ENCODE data around the gene CHSY1.
"Not testable (repeated sequence)": the region's sequence is repeated elsewhere in the genome, so short reads cannot be mapped to it uniquely, and the experiment has no call there.

CHSY1 gene

GRCh38 chr15:101225658-101226057, 26.2 kb downstream of the CHSY1 start:
- DNase-seq (ENCODE audit: low read depth, low spot score) = no peak
- no peaks in the 10 kb centered on the region for H3K27me3 ChIP-seq (ENCODE audit: insufficient read depth, insufficient read length)
- H3K9ac ChIP-seq (ENCODE audit: insufficient read length, low read depth) = no peak overlapping the region
- H3K4me3 ChIP-seq (ENCODE audit: insufficient read length, low read depth) = no peak overlapping the region
- H3K4me1 ChIP-seq (ENCODE audit: insufficient read depth, insufficient read length) = no peaks in the 10 kb centered on the region
- no peak for TF ChIP-seq YY1 (IDR thresholded peaks at IDR 0.05; ENCODE audit: insufficient read depth, insufficient read length)
- no peak for TF ChIP-seq ZNF274 (IDR thresholded peaks at IDR 0.05; ENCODE audit: low read depth, low read length)
- no peak for TF ChIP-seq SUZ12 (IDR thresholded peaks at IDR 0.05; ENCODE audit: extremely low read depth, insufficient read depth, insufficient read length)
- H3K9me3 ChIP-seq (ENCODE audit: insufficient read depth, low read length) = peaks cover 8% of the 10 kb centered on the region; the same call in 1 of the 2 replicates
- peaks cover 53% of the 10 kb centered on the region for H3K36me3 ChIP-seq (ENCODE audit: insufficient read depth, insufficient read length, low read length)

GRCh38 chr15:101221902-101222301, 29.9 kb downstream of the CHSY1 start:
- Histone ChIP-seq H3K4me1 (ENCODE audit: insufficient read depth, insufficient read length) (no peaks in the 10 kb centered on the region), H3K27me3 (ENCODE audit: insufficient read depth, insufficient read length) (no peaks in the 10 kb centered on the region), H3K9me3 (ENCODE audit: insufficient read depth, low read length) (no peaks in the 10 kb centered on the region), H3K4me3 (ENCODE audit: insufficient read length, low read depth) (no peak overlapping the region), H3K9ac (ENCODE audit: insufficient read length, low read depth) (no peak overlapping the region), H3K36me3 (ENCODE audit: insufficient read depth, insufficient read length, low read length) (peaks cover 60% of the 10 kb centered on the region)
- no peak for TF ChIP-seq SUZ12 (IDR thresholded peaks at IDR 0.05; ENCODE audit: extremely low read depth, insufficient read depth, insufficient read length)
- no peak for TF ChIP-seq YY1 (IDR thresholded peaks at IDR 0.05; ENCODE audit: insufficient read depth, insufficient read length)
- no peak for TF ChIP-seq ZNF274 (IDR thresholded peaks at IDR 0.05; ENCODE audit: low read depth, low read length)
- DNase-seq (ENCODE audit: low read depth, low spot score) = no peak

- DNase-seq (ENCODE audit: low read depth, low spot score) = no peak
- Histone ChIP-seq H3K9me3 (ENCODE audit: insufficient read depth, low read length) (no peaks in the 10 kb centered on the region), H3K9ac (ENCODE audit: insufficient read length, low read depth) (no peak overlapping the region), H3K36me3 (ENCODE audit: insufficient read depth, insufficient read length, low read length) (peaks cover 48% of the 10 kb centered on the region), H3K4me3 (ENCODE audit: insufficient read length, low read depth) (no peak overlapping the region), H3K27me3 (ENCODE audit: insufficient read depth, insufficient read length) (no peaks in the 10 kb centered on the region), H3K4me1 (ENCODE audit: insufficient read depth, insufficient read length) (no peaks in the 10 kb centered on the region)
- no peak for TF ChIP-seq SUZ12 (IDR thresholded peaks at IDR 0.05; ENCODE audit: extremely low read depth, insufficient read depth, insufficient read length)
These were observed 31.8 kb downstream of the CHSY1 start for GRCh38 chr15:101220060-101220459.

- no peak for DNase-seq (ENCODE audit: low read depth, low spot score)
- Histone ChIP-seq H3K27me3 (ENCODE audit: insufficient read depth, insufficient read length) (no peaks in the 10 kb centered on the region), H3K9ac (ENCODE audit: insufficient read length, low read depth) (no peak overlapping the region), H3K9me3 (ENCODE audit: insufficient read depth, low read length) (no peaks in the 10 kb centered on the region), H3K36me3 (ENCODE audit: insufficient read depth, insufficient read length, low read length) (peaks cover 46% of the 10 kb centered on the region), H3K4me3 (ENCODE audit: insufficient read length, low read depth) (no peak overlapping the region), H3K4me1 (ENCODE audit: insufficient read depth, insufficient read length) (no peaks in the 10 kb centered on the region)
- TF ChIP-seq SUZ12 (IDR thresholded peaks at IDR 0.05; ENCODE audit: extremely low read depth, insufficient read depth, insufficient read length) = no peak
- TF ChIP-seq ZNF274 (IDR thresholded peaks at IDR 0.05; ENCODE audit: low read depth, low read length) = no peak
- no peak for TF ChIP-seq YY1 (IDR thresholded peaks at IDR 0.05; ENCODE audit: insufficient read depth, insufficient read length)
These were observed 32.4 kb downstream of the CHSY1 start for GRCh38 chr15:101219441-101219840.

- H3K4me1 ChIP-seq (ENCODE audit: insufficient read depth, insufficient read length) = no peaks in the 10 kb centered on the region
- no peak overlapping the region for H3K4me3 ChIP-seq (ENCODE audit: insufficient read length, low read depth)
- H3K9ac ChIP-seq (ENCODE audit: insufficient read length, low read depth) = no peak overlapping the region
- no peak for TF ChIP-seq ZNF274 (IDR thresholded peaks at IDR 0.05; ENCODE audit: low read depth, low read length)
- H3K27me3 ChIP-seq (ENCODE audit: insufficient read depth, insufficient read length) = no peaks in the 10 kb centered on the region
- H3K9me3 ChIP-seq (ENCODE audit: insufficient read depth, low read length) = no peaks in the 10 kb centered on the region
- peaks cover 41% of the 10 kb centered on the region for H3K36me3 ChIP-seq (ENCODE audit: insufficient read depth, insufficient read length, low read length)
- DNase-seq (ENCODE audit: low read depth, low spot score) = no peak
These were observed 34.4 kb downstream of the CHSY1 start for GRCh38 chr15:101217446-101217845.

GRCh38 chr15:101216100-101216499, 35.7 kb downstream of the CHSY1 start:
- Histone ChIP-seq H3K4me1 (ENCODE audit: insufficient read depth, insufficient read length) (no peaks in the 10 kb centered on the region), H3K9me3 (ENCODE audit: insufficient read depth, low read length) (no peaks in the 10 kb centered on the region), H3K36me3 (ENCODE audit: insufficient read depth, insufficient read length, low read length) (peaks cover 38% of the 10 kb centered on the region), H3K9ac (ENCODE audit: insufficient read length, low read depth) (no peak overlapping the region), H3K4me3 (ENCODE audit: insufficient read length, low read depth) (no peak overlapping the region), H3K27me3 (ENCODE audit: insufficient read depth, insufficient read length) (no peaks in the 10 kb centered on the region)
- DNase-seq (ENCODE audit: low read depth, low spot score) = no peak
- no peak for TF ChIP-seq ZNF274 (IDR thresholded peaks at IDR 0.05; ENCODE audit: low read depth, low read length)

- H3K27me3 ChIP-seq (ENCODE audit: insufficient read depth, insufficient read length) = no peaks in the 10 kb centered on the region
- DNase-seq (ENCODE audit: low read depth, low spot score) = no peak
- H3K9me3 ChIP-seq (ENCODE audit: insufficient read depth, low read length) = no peaks in the 10 kb centered on the region
- TF ChIP-seq YY1 (IDR thresholded peaks at IDR 0.05; ENCODE audit: insufficient read depth, insufficient read length) = no peak
- TF ChIP-seq ZNF274 (IDR thresholded peaks at IDR 0.05; ENCODE audit: low read depth, low read length) = no peak
- no peak for TF ChIP-seq SUZ12 (IDR thresholded peaks at IDR 0.05; ENCODE audit: extremely low read depth, insufficient read depth, insufficient read length)
- H3K9ac ChIP-seq (ENCODE audit: insufficient read length, low read depth) = no peak overlapping the region
- no peaks in the 10 kb centered on the region for H3K4me1 ChIP-seq (ENCODE audit: insufficient read depth, insufficient read length)
- no peak overlapping the region for H3K4me3 ChIP-seq (ENCODE audit: insufficient read length, low read depth)
- H3K36me3 ChIP-seq (ENCODE audit: insufficient read depth, insufficient read length, low read length) = peaks cover 34% of the 10 kb centered on the region
These were observed 36.2 kb downstream of the CHSY1 start for GRCh38 chr15:101215681-101216080.

- DNase-seq (ENCODE audit: low read depth, low spot score); H3K4me3 ChIP-seq (ENCODE audit: insufficient read length, low read depth): not testable (repeated sequence)
These were observed 37.3 kb downstream of the CHSY1 start for GRCh38 chr15:101214435-101215097.

More at GRCh38 chr15:101214435-101215097, 37.3 kb downstream of the CHSY1 start:
- H3K9ac ChIP-seq (ENCODE audit: insufficient read length, low read depth); H3K4me1 ChIP-seq (ENCODE audit: insufficient read depth, insufficient read length); H3K9me3 ChIP-seq (ENCODE audit: insufficient read depth, low read length); H3K27me3 ChIP-seq (ENCODE audit: insufficient read depth, insufficient read length): not testable (repeated sequence)
- peaks cover 27% of the 10 kb centered on the region for H3K36me3 ChIP-seq (ENCODE audit: insufficient read depth, insufficient read length, low read length)
